Neural cell (in vitro differentiated cells): Measurements from ENCODE around the gene LAIR1. TPM values are rescaled to one million over a fixed set of nuclear protein-coding genes. Genes with fewer than 3 reads are reported as not detected.
"Not testable (repeated sequence)": the region's sequence is repeated elsewhere in the genome, so short reads cannot be mapped to it uniquely, and the experiment has no call there.

Source experiments
- H2AFZ ChIP-seq: fragments of 200-600, 300-800 bp; sonication (generic), shearing (Covaris generic); 2 replicates; pipeline ENCODE4 v1.6.0; 2014; ENCODE audit warnings: low read depth, mild to moderate bottlenecking, antibody characterized with exemption, low read length, moderate library complexity
- H3F3A ChIP-seq: fragments of 200-600 bp; shearing (Covaris generic); 2 replicates; pipeline ENCODE4 v1.6.1; 2016; ENCODE audit warnings: mild to moderate bottlenecking, moderate library complexity, mixed read lengths, antibody characterized with exemption, low read length; ENCODE audit not compliant: insufficient read depth, poor library complexity, severe bottlenecking
- H3K27ac ChIP-seq: fragments of 200-600, 300-800 bp; sonication (generic), shearing (Covaris generic); 2 replicates; pipeline ENCODE4 v1.5.1; 2014; ENCODE audit warnings: mild to moderate bottlenecking, low read length, moderate library complexity
- H3K27me3 ChIP-seq: fragments of 300-800, 200-600 bp; sonication (generic), shearing (Covaris generic); 2 replicates; pipeline ENCODE4 v1.6.0; 2014; ENCODE audit warnings: mild to moderate bottlenecking, low read depth, low read length, moderate library complexity; ENCODE audit not compliant: insufficient read depth
- H3K36me3 ChIP-seq: fragments of 300-800, 200-600 bp; sonication (generic), shearing (Covaris generic); 2 replicates; pipeline ENCODE4 v1.5.1; 2014; ENCODE audit warnings: mild to moderate bottlenecking, antibody characterized with exemption, low read length, moderate library complexity; ENCODE audit not compliant: insufficient read depth
- H3K4me2 ChIP-seq: fragments of 300-800, 200-600 bp; sonication (generic), shearing (Covaris generic); 2 replicates; pipeline ENCODE4 v1.6.0; 2014; ENCODE audit warnings: mild to moderate bottlenecking, low read length
- H3K4me3 ChIP-seq: fragments of 300-800, 200-600 bp; sonication (generic), shearing (Covaris generic); 2 replicates; pipeline ENCODE4 v1.5.1; 2014; ENCODE audit warnings: mild to moderate bottlenecking, low read length, moderate library complexity
- H3K79me2 ChIP-seq: fragments of 200-600 bp; shearing (Covaris generic); replicated peaks from 2 replicates; pipeline ENCODE4 v1.6.0; 2014; ENCODE audit warnings: mild to moderate bottlenecking, low read length, moderate library complexity; ENCODE audit not compliant: insufficient read depth
- H3K9ac ChIP-seq: fragments of 300-800, 200-600 bp; sonication (generic), shearing (Covaris generic); 2 replicates; pipeline ENCODE4 v1.6.1; 2016; ENCODE audit warnings: mild to moderate bottlenecking, low read length, mixed read lengths
- H3K9me2 ChIP-seq: fragments of 200-600 bp; shearing (Covaris generic); 2 replicates; pipeline ENCODE4 v1.6.1; 2016; ENCODE audit warnings: mild to moderate bottlenecking, low read length, mixed read lengths; ENCODE audit not compliant: insufficient read depth
- H3K9me3 ChIP-seq: fragments of 200-600, 300-800 bp; sonication (generic), shearing (Covaris generic); 2 replicates; pipeline ENCODE4 v1.6.1; 2016; ENCODE audit warnings: mild to moderate bottlenecking, mixed run types, low read length, moderate library complexity, mixed read lengths
- H4K20me1 ChIP-seq: fragments of 200-600 bp; shearing (Covaris generic); 2 replicates; pipeline ENCODE4 v1.6.1; 2016; ENCODE audit warnings: mild to moderate bottlenecking, mixed run types; ENCODE audit not compliant: insufficient read depth
- EP300 ChIP-seq: fragments of 450-650 bp; conservative IDR thresholded peaks from 2 replicates; pipeline ENCODE4 v1.6.1; 2014; ENCODE audit warnings: antibody characterized with exemption, mild to moderate bottlenecking, moderate library complexity; ENCODE audit not compliant: poor library complexity, severe bottlenecking
- EZH2 ChIP-seq: fragments of 200-600, 300-800 bp; shearing (Covaris generic), sonication (generic); IDR thresholded peaks from 2 replicates; pipeline ENCODE4 v1.6.1; 2014; ENCODE audit warnings: antibody characterized with exemption, low read length, borderline replicate concordance, mild to moderate bottlenecking; ENCODE audit not compliant: insufficient read depth, poor library complexity, severe bottlenecking
- MXI1 ChIP-seq: fragments of 450-650 bp; conservative IDR thresholded peaks from 2 replicates; pipeline ENCODE4 v1.6.1; 2014; ENCODE audit warnings: antibody characterized with exemption, mild to moderate bottlenecking; ENCODE audit not compliant: poor library complexity, severe bottlenecking
- POLR2AphosphoS5 ChIP-seq: IDR thresholded peaks from 2 replicates; pipeline ENCODE4 v1.6.1; 2012
- RAD21 ChIP-seq: fragments of 450-650 bp; conservative IDR thresholded peaks from 2 replicates; pipeline ENCODE4 v1.6.1; 2014; ENCODE audit warnings: antibody characterized with exemption, mild to moderate bottlenecking, moderate library complexity
- SMC3 ChIP-seq: fragments of 450-650 bp; conservative IDR thresholded peaks from 2 replicates; pipeline ENCODE4 v1.6.1; 2014; ENCODE audit warnings: antibody characterized with exemption, mild to moderate bottlenecking, moderate library complexity; ENCODE audit not compliant: poor library complexity
- TAF1 ChIP-seq: IDR thresholded peaks from 2 replicates; pipeline ENCODE4 v1.6.1; 2012; ENCODE audit warnings: low read depth
- polyA plus RNA-seq: library from polyadenylated mRNA; depleted of rRNA; stranded (reverse); fragments of >200 nt; gene quantifications from 2 replicates; pipeline ENCODE4 v1.2.3, GENCODE V29; 2014
- TF ChIP-seq, protein P1 (sequence below): fragments of 450-650 bp; IDR thresholded peaks from 2 replicates; pipeline ENCODE4 v1.5.1; 2014; ENCODE audit warnings: antibody characterized with exemption, mild to moderate bottlenecking, moderate library complexity; ENCODE audit not compliant: poor library complexity, severe bottlenecking
- TF ChIP-seq, protein P2 (sequence below): IDR thresholded peaks from 2 replicates; pipeline ENCODE4 v1.6.1; 2012; ENCODE audit warnings: borderline replicate concordance

Gene LAIR1
- polyA plus RNA-seq, 1 donor from 2014 or later: not detected

DNA sequence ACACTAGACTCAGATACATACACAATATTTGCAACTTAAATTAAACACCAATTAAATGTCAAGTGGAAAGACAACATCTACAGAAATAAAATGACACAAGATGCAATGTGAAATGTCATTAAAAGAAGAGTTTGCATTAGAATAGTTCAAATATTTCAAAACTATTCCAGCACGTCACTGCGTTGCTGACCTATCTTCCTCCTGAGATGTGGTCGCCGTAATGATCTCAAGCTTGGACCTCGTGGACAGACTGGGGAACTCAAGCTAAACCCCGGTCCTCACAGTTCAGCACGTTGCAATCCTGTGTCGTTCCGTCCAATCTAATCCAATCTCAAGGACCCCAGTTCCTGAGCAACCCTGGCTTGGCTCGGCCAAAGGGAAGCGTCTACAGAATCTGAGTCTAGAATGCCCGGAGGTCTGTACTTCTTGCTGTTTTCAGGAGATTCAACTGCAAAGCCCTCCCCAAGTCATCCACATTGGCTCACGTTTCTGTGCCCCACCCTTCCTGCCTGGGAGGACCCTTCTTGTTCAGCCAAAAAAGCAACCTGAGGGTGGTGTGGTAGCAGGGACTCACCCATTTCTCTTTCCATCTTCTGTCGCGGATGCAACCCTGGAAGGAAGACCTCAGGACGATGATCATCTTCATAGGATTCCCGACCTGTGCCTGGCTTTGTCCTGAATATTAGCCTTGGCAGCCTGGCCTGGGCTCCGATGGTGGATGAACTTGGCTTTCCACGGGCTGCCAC lies 5.1 kb upstream of the LAIR1 start:
- H3F3A ChIP-seq, H3K36me3 ChIP-seq, H2AFZ ChIP-seq, H3K4me2 ChIP-seq, H3K79me2 ChIP-seq, H3K27me3 ChIP-seq, H3K4me3 ChIP-seq, H3K27ac ChIP-seq, H3K9ac ChIP-seq, H4K20me1 ChIP-seq, H3K9me2 ChIP-seq, H3K9me3 ChIP-seq: not testable (repeated sequence)

DNA sequence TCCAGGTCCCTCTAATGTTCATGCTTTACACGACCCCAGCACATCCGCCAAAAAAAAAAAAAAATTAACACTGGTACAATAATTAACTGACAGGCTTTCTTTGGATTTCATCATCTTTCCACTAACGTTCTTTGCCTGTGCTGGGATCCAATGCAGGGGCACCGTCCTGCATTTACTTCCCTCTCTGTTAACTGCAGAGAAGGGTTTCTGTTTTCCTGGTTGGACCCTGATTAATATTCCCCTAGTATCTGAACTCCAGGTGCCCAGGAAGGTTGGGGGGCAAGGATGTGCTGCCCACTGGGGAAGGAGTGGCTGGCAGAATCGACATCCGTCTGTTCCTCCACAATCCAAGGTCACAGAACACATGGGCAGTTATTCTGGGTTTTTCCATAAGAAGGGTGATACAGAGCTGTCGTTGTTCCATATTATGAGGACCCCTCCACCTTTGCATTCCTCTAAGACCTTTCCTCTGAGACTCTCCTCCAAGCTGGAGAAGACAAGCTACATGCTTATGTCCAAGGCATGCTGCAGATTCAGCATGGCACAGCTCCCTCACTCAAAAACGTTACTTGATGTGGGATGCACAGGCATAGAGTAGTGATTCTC lies 4.5 kb upstream of the LAIR1 start:
- no peak overlapping the region for H3K4me2 ChIP-seq
- no peaks in the 10 kb centered on the region for H3F3A ChIP-seq
- no peaks in the 10 kb centered on the region for H3K9me2 ChIP-seq
- H3K36me3 ChIP-seq: no peaks in the 10 kb centered on the region
- no peaks in the 10 kb centered on the region for H3K79me2 ChIP-seq
- H3K9me3 ChIP-seq: no peaks in the 10 kb centered on the region
- H2AFZ ChIP-seq: no peak overlapping the region
- no peaks in the 10 kb centered on the region for H4K20me1 ChIP-seq
- no peaks in the 10 kb centered on the region for H3K27me3 ChIP-seq
- TF ChIP-seq EZH2 (no peak), TAF1 (no peak)
- TF ChIP-seq, protein P1, sequence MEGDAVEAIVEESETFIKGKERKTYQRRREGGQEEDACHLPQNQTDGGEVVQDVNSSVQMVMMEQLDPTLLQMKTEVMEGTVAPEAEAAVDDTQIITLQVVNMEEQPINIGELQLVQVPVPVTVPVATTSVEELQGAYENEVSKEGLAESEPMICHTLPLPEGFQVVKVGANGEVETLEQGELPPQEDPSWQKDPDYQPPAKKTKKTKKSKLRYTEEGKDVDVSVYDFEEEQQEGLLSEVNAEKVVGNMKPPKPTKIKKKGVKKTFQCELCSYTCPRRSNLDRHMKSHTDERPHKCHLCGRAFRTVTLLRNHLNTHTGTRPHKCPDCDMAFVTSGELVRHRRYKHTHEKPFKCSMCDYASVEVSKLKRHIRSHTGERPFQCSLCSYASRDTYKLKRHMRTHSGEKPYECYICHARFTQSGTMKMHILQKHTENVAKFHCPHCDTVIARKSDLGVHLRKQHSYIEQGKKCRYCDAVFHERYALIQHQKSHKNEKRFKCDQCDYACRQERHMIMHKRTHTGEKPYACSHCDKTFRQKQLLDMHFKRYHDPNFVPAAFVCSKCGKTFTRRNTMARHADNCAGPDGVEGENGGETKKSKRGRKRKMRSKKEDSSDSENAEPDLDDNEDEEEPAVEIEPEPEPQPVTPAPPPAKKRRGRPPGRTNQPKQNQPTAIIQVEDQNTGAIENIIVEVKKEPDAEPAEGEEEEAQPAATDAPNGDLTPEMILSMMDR: no peak
- TF ChIP-seq, protein P2, sequence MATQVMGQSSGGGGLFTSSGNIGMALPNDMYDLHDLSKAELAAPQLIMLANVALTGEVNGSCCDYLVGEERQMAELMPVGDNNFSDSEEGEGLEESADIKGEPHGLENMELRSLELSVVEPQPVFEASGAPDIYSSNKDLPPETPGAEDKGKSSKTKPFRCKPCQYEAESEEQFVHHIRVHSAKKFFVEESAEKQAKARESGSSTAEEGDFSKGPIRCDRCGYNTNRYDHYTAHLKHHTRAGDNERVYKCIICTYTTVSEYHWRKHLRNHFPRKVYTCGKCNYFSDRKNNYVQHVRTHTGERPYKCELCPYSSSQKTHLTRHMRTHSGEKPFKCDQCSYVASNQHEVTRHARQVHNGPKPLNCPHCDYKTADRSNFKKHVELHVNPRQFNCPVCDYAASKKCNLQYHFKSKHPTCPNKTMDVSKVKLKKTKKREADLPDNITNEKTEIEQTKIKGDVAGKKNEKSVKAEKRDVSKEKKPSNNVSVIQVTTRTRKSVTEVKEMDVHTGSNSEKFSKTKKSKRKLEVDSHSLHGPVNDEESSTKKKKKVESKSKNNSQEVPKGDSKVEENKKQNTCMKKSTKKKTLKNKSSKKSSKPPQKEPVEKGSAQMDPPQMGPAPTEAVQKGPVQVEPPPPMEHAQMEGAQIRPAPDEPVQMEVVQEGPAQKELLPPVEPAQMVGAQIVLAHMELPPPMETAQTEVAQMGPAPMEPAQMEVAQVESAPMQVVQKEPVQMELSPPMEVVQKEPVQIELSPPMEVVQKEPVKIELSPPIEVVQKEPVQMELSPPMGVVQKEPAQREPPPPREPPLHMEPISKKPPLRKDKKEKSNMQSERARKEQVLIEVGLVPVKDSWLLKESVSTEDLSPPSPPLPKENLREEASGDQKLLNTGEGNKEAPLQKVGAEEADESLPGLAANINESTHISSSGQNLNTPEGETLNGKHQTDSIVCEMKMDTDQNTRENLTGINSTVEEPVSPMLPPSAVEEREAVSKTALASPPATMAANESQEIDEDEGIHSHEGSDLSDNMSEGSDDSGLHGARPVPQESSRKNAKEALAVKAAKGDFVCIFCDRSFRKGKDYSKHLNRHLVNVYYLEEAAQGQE: no peak
- H3K9ac ChIP-seq: no peak overlapping the region
- H3K27ac ChIP-seq: no peak overlapping the region
- H3K4me3 ChIP-seq: no peak overlapping the region

DNA sequence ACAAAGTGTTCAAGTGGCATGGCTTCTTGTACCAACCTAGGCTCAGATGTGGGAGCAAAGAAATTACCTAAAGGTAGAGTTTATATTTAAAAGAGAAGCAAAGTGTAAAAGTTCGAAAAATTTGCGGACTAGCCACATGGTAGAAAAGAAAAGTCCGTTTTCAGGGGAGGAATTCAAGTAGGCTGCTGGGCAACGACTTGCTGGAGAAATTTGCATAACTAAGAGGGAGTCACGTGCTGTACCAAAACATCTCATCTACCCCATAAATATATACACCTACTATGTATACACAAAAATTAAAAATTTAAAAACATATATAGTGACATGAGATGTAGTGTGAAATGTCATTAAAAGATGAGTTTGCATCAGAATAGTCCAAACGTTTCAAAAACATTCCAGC lies 2.1 kb upstream of the LAIR1 start:
- no peak overlapping the region for H2AFZ ChIP-seq
- no peaks in the 10 kb centered on the region for H3K9me3 ChIP-seq
- H3K9ac ChIP-seq: no peak overlapping the region
- H3K79me2 ChIP-seq: no peaks in the 10 kb centered on the region
- no peaks in the 10 kb centered on the region for H3K36me3 ChIP-seq
- H3K4me2 ChIP-seq: no peak overlapping the region
- no peaks in the 10 kb centered on the region for H3K9me2 ChIP-seq
- H3K27ac ChIP-seq: no peak overlapping the region
- H3K27me3 ChIP-seq: no peaks in the 10 kb centered on the region
- H3F3A ChIP-seq: no peaks in the 10 kb centered on the region
- no peak overlapping the region for H3K4me3 ChIP-seq
- TF ChIP-seq, protein P2: no peak
- TF ChIP-seq RAD21: no peak
- no peak for TF ChIP-seq EZH2
- TF ChIP-seq, protein P1: no peak
- TF ChIP-seq MXI1: no peak
- TF ChIP-seq SMC3: no peak
- no peak for TF ChIP-seq TAF1
- no peak for TF ChIP-seq POLR2AphosphoS5
- no peak for TF ChIP-seq EP300
- no peaks in the 10 kb centered on the region for H4K20me1 ChIP-seq
